Mesendoderm (in vitro differentiated cells): ENCODE measurements around the gene TFAP2A.
A peak's percentile ranks its signal among the peaks of the same experiment; 100 is the strongest.

Experiments used
- DNase-seq: peaks from one replicate; pipeline ENCODE4 v3.0.0; 2013
- H2AK5ac ChIP-seq: 2 replicates; pipeline ENCODE4 v1.6.1; 2013; ENCODE audit warnings: low read length, inconsistent platforms
- H2BK120ac ChIP-seq: 2 replicates; pipeline ENCODE4 v1.6.1; 2013; ENCODE audit warnings: low read depth, mild to moderate bottlenecking, low read length, moderate library complexity, mixed read lengths
- H2BK15ac ChIP-seq: replicated peaks from 2 replicates; pipeline ENCODE4 v1.6.1; 2013; ENCODE audit warnings: low read depth, mild to moderate bottlenecking, moderate library complexity
- H2BK5ac ChIP-seq: 2 replicates; pipeline ENCODE4 v1.6.1; 2013; ENCODE audit warnings: low read length, inconsistent platforms
- H3K18ac ChIP-seq: 2 replicates; pipeline ENCODE4 v1.6.1; 2013; ENCODE audit warnings: mild to moderate bottlenecking, low read length, mixed read lengths
- H3K23ac ChIP-seq: one replicate; pipeline ENCODE4 v1.6.1; 2013; ENCODE audit warnings: low read length
- H3K27ac ChIP-seq: 2 replicates; pipeline ENCODE4 v1.5.1; 2013; ENCODE audit warnings: low read depth, mild to moderate bottlenecking, inconsistent platforms, low read length, moderate library complexity
- H3K27me3 ChIP-seq: 2 replicates; pipeline ENCODE4 v1.6.1; 2013; ENCODE audit warnings: low read length, control low read depth, mild to moderate bottlenecking, inconsistent platforms; ENCODE audit not compliant: insufficient read depth, poor library complexity
- H3K36me3 ChIP-seq: 2 replicates; pipeline ENCODE4 v1.6.1; 2013; ENCODE audit warnings: low read length, inconsistent platforms; ENCODE audit not compliant: control insufficient read depth, insufficient read depth
- H3K4ac ChIP-seq: one replicate; pipeline ENCODE4 v1.6.1; 2013; ENCODE audit warnings: low read depth, mild to moderate bottlenecking, low read length, moderate library complexity
- H3K4me1 ChIP-seq: 2 replicates; pipeline ENCODE4 v1.6.1; 2013; ENCODE audit warnings: low read depth, low read length, inconsistent platforms; ENCODE audit not compliant: control insufficient read depth
- H3K4me2 ChIP-seq: 2 replicates; pipeline ENCODE4 v1.6.1; 2013; ENCODE audit warnings: low read length
- H3K4me3 ChIP-seq: 2 replicates; pipeline ENCODE4 v1.5.1; 2013; ENCODE audit warnings: mild to moderate bottlenecking, low read length
- H3K56ac ChIP-seq: one replicate; pipeline ENCODE4 v1.6.1; 2013; ENCODE audit warnings: low read length
- H3K79me1 ChIP-seq: 2 replicates; pipeline ENCODE4 v1.6.1; 2013; ENCODE audit warnings: low read length, inconsistent platforms
- H3K79me2 ChIP-seq: 2 replicates; pipeline ENCODE4 v1.6.1; 2013; ENCODE audit warnings: mild to moderate bottlenecking, low read length; ENCODE audit not compliant: control insufficient read depth, insufficient read depth
- H3K9ac ChIP-seq: 2 replicates; pipeline ENCODE4 v1.6.1; 2013; ENCODE audit warnings: low read length, inconsistent platforms
- H4K5ac ChIP-seq: one replicate; pipeline ENCODE4 v1.6.1; 2013; ENCODE audit warnings: low read length
- H4K8ac ChIP-seq: one replicate; pipeline ENCODE4 v1.6.1; 2013; ENCODE audit warnings: low read depth, mild to moderate bottlenecking, control low read depth, low read length, moderate library complexity
- WGBS: extraction: QIAGEN DNeasy Blood & Tissue Kit; methylation state at CpG from one replicate; pipeline ENCODE4 v1.1.7; 2013; ENCODE audit warnings: low lambda C conversion rate, missing lambda C conversion rate; ENCODE audit not compliant: insufficient coverage; ENCODE audit errors: extremely low coverage; 5-methylcytosine and 5-hydroxymethylcytosine counted together

Gene TFAP2A

DNA sequence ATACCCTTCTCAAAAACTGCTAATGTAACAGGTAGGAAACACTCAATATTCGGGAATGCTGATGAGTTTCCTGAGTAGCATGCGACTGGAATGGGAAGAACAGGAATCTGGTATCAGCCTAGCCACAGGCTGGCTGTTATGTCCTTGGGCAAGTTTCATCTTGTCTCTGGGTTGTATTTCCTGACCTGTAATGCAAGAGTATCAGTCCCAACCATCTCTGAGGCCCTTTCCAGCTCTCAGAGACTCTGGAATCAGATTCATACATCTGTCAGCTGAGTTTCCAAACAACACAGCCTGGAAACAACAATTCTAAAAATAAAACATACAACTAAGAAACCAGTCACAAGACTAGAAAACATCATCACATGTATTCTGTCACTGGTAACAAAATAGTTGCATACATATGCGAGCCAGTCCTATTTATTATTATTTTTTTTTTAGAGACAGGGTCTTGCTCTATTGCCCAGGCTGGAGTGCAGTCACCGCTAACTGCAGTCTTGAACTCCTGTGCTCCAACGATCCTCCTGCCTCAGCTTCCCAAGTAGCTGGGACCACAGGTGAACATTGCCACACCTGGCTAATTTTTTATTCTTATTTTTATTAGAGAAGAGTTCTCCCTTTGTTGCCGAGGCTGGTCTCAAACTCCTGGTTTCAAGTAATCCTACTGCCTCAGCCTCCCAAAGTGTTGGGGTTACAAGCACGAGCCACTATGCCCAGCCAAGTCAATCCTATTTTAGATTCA is 16.7 kb upstream of the TFAP2A start:
- peak overlapping the region; percentile 28 for H2BK120ac ChIP-seq
- no peak overlapping the region for H2AK5ac ChIP-seq
- H3K4me2 ChIP-seq = no peak overlapping the region
- peak overlapping the region; percentile 87 for H3K18ac ChIP-seq
- H4K8ac ChIP-seq = peak overlapping the region; percentile 70
- peak; percentile 84 for DNase-seq
- H3K27me3 ChIP-seq = no peaks in the 10 kb centered on the region
- no peak overlapping the region for H3K23ac ChIP-seq
- no peak overlapping the region for H3K27ac ChIP-seq
- H2BK15ac ChIP-seq = no peak overlapping the region
- no peak overlapping the region for H3K56ac ChIP-seq
- no peaks in the 10 kb centered on the region for H3K36me3 ChIP-seq
- H2BK5ac ChIP-seq = no peak overlapping the region
- no CpG with 5 or more reads among the region's 7 CpGs for WGBS
- H4K5ac ChIP-seq = no peak overlapping the region
- no peaks in the 10 kb centered on the region for H3K79me1 ChIP-seq
- peak overlapping the region; percentile 16 for H3K4ac ChIP-seq
- H3K4me1 ChIP-seq = peaks cover 3% of the 10 kb centered on the region
- no peaks in the 10 kb centered on the region for H3K79me2 ChIP-seq
- H3K9ac ChIP-seq = no peak overlapping the region
- no peak overlapping the region for H3K4me3 ChIP-seq

GRCh38 chr6:10429638-10430427 is 15.0 kb upstream of the TFAP2A start:
- H3K27ac ChIP-seq = no peak overlapping the region
- WGBS = no CpG with 5 or more reads among the region's 12 CpGs
- no peak overlapping the region for H2BK120ac ChIP-seq
- no peak overlapping the region for H3K18ac ChIP-seq
- peaks cover 3% of the 10 kb centered on the region for H3K4me1 ChIP-seq
- peaks cover 6% of the 10 kb centered on the region for H3K27me3 ChIP-seq
- H3K4ac ChIP-seq = no peak overlapping the region
- H2AK5ac ChIP-seq = no peak overlapping the region
- no peak overlapping the region for H3K23ac ChIP-seq
- peak overlapping the region; percentile 66 for H3K56ac ChIP-seq
- DNase-seq = peak; percentile 89
- H2BK5ac ChIP-seq = no peak overlapping the region
- H2BK15ac ChIP-seq = no peak overlapping the region
- H3K79me1 ChIP-seq = no peaks in the 10 kb centered on the region
- H3K9ac ChIP-seq = no peak overlapping the region
- no peak overlapping the region for H4K8ac ChIP-seq
- no peaks in the 10 kb centered on the region for H3K36me3 ChIP-seq
- H3K79me2 ChIP-seq = no peaks in the 10 kb centered on the region
- no peak overlapping the region for H3K4me3 ChIP-seq
- H4K5ac ChIP-seq = no peak overlapping the region
- no peak overlapping the region for H3K4me2 ChIP-seq

DNA sequence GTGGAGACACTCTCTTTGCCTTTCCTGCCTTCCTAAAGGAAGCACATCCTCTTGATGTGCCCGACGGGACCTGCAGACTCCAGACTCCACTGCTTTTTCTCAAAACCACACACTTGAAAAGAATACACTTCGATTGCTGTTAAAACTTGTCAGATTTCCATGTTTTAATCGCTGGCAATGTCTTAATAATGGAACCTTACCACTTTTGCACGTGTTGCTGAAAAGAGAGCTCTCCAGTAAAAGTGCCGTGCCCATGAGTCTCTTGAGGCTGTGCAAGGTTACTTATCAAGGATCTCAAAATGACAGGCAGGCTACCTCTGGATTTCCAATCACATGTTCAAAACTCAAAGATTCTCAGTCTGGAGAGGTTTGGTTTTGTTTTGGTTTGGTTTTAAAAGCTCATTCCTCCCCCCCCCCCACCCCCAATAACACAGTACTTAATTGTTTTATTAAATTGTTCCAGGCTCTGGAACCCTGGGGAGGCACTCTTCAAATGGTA is 12.0 kb upstream of the TFAP2A start:
- Histone ChIP-seq H2BK120ac (no peak overlapping the region), H3K79me1 (no peaks in the 10 kb centered on the region), H3K36me3 (no peaks in the 10 kb centered on the region), H3K9ac (peak overlapping the region; percentile 53), H2AK5ac (no peak overlapping the region), H2BK5ac (no peak overlapping the region), H3K18ac (peak overlapping the region; percentile 35), H3K27me3 (peaks cover 29% of the 10 kb centered on the region), H4K8ac (no peak overlapping the region), H3K27ac (peak overlapping the region; percentile 22), H4K5ac (no peak overlapping the region), H3K4me3 (no peak overlapping the region), H3K56ac (peak overlapping the region; percentile 76), H3K23ac (no peak overlapping the region), H3K4ac (no peak overlapping the region), H2BK15ac (no peak overlapping the region), H3K4me2 (peak overlapping the region; percentile 98), H3K79me2 (no peaks in the 10 kb centered on the region), H3K4me1 (peaks cover 13% of the 10 kb centered on the region)
- no peak for DNase-seq
- no CpG with 5 or more reads among the region's 6 CpGs for WGBS

DNA sequence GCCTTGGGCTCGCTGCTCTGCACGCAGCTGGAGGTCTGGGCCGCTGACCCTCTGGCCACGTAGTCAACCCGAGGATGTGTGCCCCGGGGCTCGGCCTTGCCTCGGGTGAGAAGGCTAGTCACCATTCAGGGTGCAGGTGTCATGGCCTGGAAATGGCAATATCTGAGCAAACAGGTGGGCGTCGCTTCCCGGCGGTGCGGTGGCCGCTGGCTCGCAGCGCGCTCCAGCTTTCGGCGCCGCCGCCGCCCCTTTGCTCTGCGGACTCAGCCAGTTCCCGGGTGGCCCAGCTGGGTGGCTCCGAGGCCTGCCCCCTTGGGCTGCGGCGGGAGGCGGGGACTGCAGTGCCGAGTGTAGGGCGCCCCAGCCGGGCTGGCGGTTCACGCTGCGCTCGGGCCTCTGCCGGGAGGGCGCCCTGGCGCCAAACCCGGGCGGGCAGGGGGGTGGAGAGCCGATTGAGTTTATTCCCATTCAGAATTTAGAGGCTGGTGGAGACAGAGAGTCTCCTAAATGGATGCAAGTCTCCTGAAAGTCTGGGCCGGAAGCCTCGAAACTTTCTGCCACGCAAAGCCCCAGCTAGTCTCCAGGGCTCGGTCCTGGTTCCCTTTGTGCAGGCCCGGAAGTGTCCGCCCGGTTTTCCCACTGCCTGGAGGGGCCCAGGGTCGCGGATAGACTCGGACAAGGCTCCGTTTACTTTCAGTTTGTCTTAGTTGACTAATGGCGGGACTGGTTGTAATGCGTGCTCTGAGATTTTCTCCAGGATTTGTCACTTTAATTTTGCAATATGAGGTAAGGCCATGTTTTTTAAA is 11.3 kb upstream of the TFAP2A start:
- H3K27ac ChIP-seq = peak overlapping the region; percentile 22
- H3K18ac ChIP-seq = peak overlapping the region; percentile 35
- H2BK5ac ChIP-seq = no peak overlapping the region
- no peak overlapping the region for H4K8ac ChIP-seq
- peak; percentile 84 for DNase-seq
- H3K79me2 ChIP-seq = no peaks in the 10 kb centered on the region
- WGBS = no CpG with 5 or more reads among the region's 54 CpGs
- H3K4me3 ChIP-seq = peak overlapping the region; percentile 31
- peaks cover 13% of the 10 kb centered on the region for H3K4me1 ChIP-seq
- H2BK15ac ChIP-seq = no peak overlapping the region
- H3K36me3 ChIP-seq = no peaks in the 10 kb centered on the region
- H3K79me1 ChIP-seq = no peaks in the 10 kb centered on the region
- no peak overlapping the region for H2AK5ac ChIP-seq
- H2BK120ac ChIP-seq = no peak overlapping the region
- peaks cover 36% of the 10 kb centered on the region for H3K27me3 ChIP-seq
- H3K23ac ChIP-seq = peak overlapping the region; percentile 16
- H3K56ac ChIP-seq = peak overlapping the region; percentile 76
- H3K4me2 ChIP-seq = peak overlapping the region; percentile 98
- H3K4ac ChIP-seq = peak overlapping the region; percentile 70
- H3K9ac ChIP-seq = peak overlapping the region; percentile 53
- H4K5ac ChIP-seq = no peak overlapping the region

DNA sequence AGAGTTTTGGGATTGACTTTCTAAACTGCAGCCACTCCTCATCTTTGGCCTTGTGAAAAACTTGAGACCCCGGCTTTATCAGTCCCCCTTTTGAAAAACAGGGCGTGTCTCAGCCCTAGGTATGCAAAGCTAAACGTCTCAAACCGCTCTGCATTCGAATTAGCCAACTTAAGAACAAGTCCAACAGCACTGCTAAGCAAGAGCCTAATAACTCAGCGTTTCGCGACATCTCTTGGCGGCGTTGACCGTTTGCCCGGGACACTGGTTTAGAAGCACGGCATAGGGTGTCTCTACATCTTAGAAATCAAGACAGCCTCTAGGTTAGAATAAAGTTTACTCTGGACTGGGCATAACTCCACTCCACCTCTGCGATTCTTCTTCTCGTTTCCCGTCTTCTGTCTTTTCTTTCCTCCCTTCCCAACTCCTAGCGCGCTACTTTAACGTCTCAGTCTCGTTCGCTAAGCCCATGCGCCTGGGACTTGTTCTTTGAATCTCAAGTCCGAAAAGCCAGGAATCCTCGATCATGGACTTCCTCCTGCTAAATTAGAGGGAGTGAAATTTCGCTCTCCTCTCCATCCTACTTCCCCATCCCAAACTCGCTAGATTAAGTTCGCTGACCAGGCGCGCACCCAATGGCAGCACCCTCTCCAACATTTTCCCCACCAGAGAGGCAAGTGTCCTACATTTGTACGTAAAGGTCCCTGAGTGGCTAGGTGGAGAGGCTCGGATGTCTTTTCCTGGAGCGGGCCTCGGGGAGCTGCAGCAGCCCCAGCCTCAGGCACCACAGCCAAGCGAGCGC is 10.5 kb upstream of the TFAP2A start:
- Histone ChIP-seq H4K8ac (no peak overlapping the region), H2BK15ac (no peak overlapping the region), H3K27me3 (peaks cover 42% of the 10 kb centered on the region), H3K36me3 (no peaks in the 10 kb centered on the region), H3K4me3 (peak overlapping the region; percentile 31), H3K4me2 (peak overlapping the region; percentile 98), H4K5ac (no peak overlapping the region), H3K79me1 (no peaks in the 10 kb centered on the region), H3K18ac (no peak overlapping the region), H2BK5ac (no peak overlapping the region), H3K79me2 (no peaks in the 10 kb centered on the region), H2AK5ac (no peak overlapping the region), H3K27ac (no peak overlapping the region), H2BK120ac (no peak overlapping the region), H3K9ac (peak overlapping the region; percentile 53), H3K4ac (peak overlapping the region; percentile 38), H3K56ac (peak overlapping the region; percentile 76), H3K23ac (peak overlapping the region; percentile 16), H3K4me1 (peaks cover 13% of the 10 kb centered on the region)
- no CpG with 5 or more reads among the region's 35 CpGs for WGBS
- peak; percentile 70 for DNase-seq
